Natural killer cell treated with Interleukin-12 subunit alpha and Interleukin-12 subunit beta and Interleukin-15 and Interleukin-18, amount 100 ng/mL, for 72 hours (primary cell): ENCODE measurements around the gene OR9Q1. TPM values are rescaled to one million over a fixed set of nuclear protein-coding genes. Genes with fewer than 3 reads are reported as not detected.
"Not testable (repeated sequence)": the region's sequence is repeated elsewhere in the genome, so short reads cannot be mapped to it uniquely, and the experiment has no call there.

Experiments
- ATAC-seq, 2 donors: fragments of 150-1000 bp; cut with Tn5 transposase in 1 of 2; sonication (Bioruptor Pico), chemical (Tn5 transposase) in 1 of 2; 2 replicates each; pipeline ENCODE4 v1.10.0; 2021
- DNase-seq: peaks from one replicate; pipeline ENCODE4 v3.0.0; 2022; ENCODE audit warnings: low spot score
- H3K27ac Mint-ChIP-seq, 2 donors: 1 replicate in 1 of 2; 2 replicates in 1 of 2; pipeline ENCODE4 v1.8.0; 2022; ENCODE audit warnings: mixed read lengths in 2 of 2, mild to moderate bottlenecking in 1 of 2, moderate library complexity in 1 of 2
- H3K27me3 Mint-ChIP-seq, 2 donors: 1 replicate in 1 of 2; 2 replicates in 1 of 2; pipeline ENCODE4 v1.8.0; 2022; ENCODE audit warnings: mixed read lengths in 2 of 2
- H3K36me3 Mint-ChIP-seq: one replicate; pipeline ENCODE4 v1.8.0; 2022; ENCODE audit warnings: mixed read lengths
- H3K4me1 Mint-ChIP-seq, 2 donors: 1 replicate in 1 of 2; 2 replicates in 1 of 2; pipeline ENCODE4 v1.8.0; 2022; ENCODE audit warnings: low read depth in 2 of 2, mixed read lengths in 2 of 2, mild to moderate bottlenecking in 1 of 2
- H3K4me3 Mint-ChIP-seq: one replicate; pipeline ENCODE4 v1.8.0; 2022; ENCODE audit warnings: mixed read lengths
- H3K9me3 Mint-ChIP-seq: 2 replicates; pipeline ENCODE4 v1.8.0; 2022; ENCODE audit warnings: mixed read lengths
- total RNA-seq, 2 donors: library from RNA; stranded (reverse); gene quantifications; one replicate each; pipeline ENCODE4 v1.2.3, GENCODE V29; 2022

Gene OR9Q1
- total RNA-seq = not detected

GRCh38 chr11:58023435-58023931 is at the start of gene OR9Q1:
OR9Q1 (plus strand) TSS chr11:58023881; CDS start chr11:58179445, 155,564 bp downstream.
- ATAC-seq (no peak), DNase-seq (no peak)
- H3K27me3 Mint-ChIP-seq = peaks cover 3 to 8% of the 10 kb centered on the region in 2 donors
- H3K4me1 Mint-ChIP-seq = no peaks in the 10 kb centered on the region
- no peak within 1 kb of the TSS for H3K27ac Mint-ChIP-seq
- no peaks in the 10 kb centered on the region for H3K9me3 Mint-ChIP-seq
- H3K4me3 Mint-ChIP-seq = no peak within 1 kb of the TSS
- no peaks in the 10 kb centered on the region for H3K36me3 Mint-ChIP-seq

- Mint-ChIP-seq H3K4me3 (no peak overlapping the region), H3K27me3 (peaks cover 6 to 21% of the 10 kb centered on the region in 2 donors), H3K4me1 (no peaks in the 10 kb centered on the region), H3K9me3 (peaks cover 4% of the 10 kb centered on the region), H3K36me3 (no peaks in the 10 kb centered on the region), H3K27ac (no peak overlapping the region)
- DNase-seq = no peak
- ATAC-seq = no peak
These were observed 49.5 kb upstream of the OR9Q1 start for GRCh38 chr11:57974132-57974531.

- H3K9me3 Mint-ChIP-seq = peaks cover 4% of the 10 kb centered on the region
- ATAC-seq (no peak), DNase-seq (no peak)
- H3K36me3 Mint-ChIP-seq = no peaks in the 10 kb centered on the region
- no peak overlapping the region for H3K4me3 Mint-ChIP-seq
- no peak overlapping the region for H3K27ac Mint-ChIP-seq
- peaks cover 5 to 21% of the 10 kb centered on the region in 2 donors for H3K27me3 Mint-ChIP-seq
- H3K4me1 Mint-ChIP-seq = no peaks in the 10 kb centered on the region
These were observed 48.7 kb upstream of the OR9Q1 start for GRCh38 chr11:57974848-57975601.

GRCh38 chr11:57977709-57978108 is 46.0 kb upstream of the OR9Q1 start:
- Mint-ChIP-seq H3K4me1 (no peaks in the 10 kb centered on the region), H3K4me3 (no peak overlapping the region), H3K27ac (no peak overlapping the region), H3K27me3 (peaks cover 0 to 13% of the 10 kb centered on the region in 2 donors), H3K9me3 (no peaks in the 10 kb centered on the region), H3K36me3 (no peaks in the 10 kb centered on the region)
- ATAC-seq (peak; percentile 32 to 43), DNase-seq (no peak)

GRCh38 chr11:57978686-57979531 is 44.8 kb upstream of the OR9Q1 start:
- Mint-ChIP-seq H3K9me3 (no peaks in the 10 kb centered on the region), H3K36me3 (no peaks in the 10 kb centered on the region), H3K4me3 (no peak overlapping the region), H3K4me1 (no peaks in the 10 kb centered on the region), H3K27me3 (peaks cover 0 to 11% of the 10 kb centered on the region in 2 donors), H3K27ac (no peak overlapping the region)
- ATAC-seq (no peak), DNase-seq (no peak)

- no peak overlapping the region for H3K27ac Mint-ChIP-seq
- H3K36me3 Mint-ChIP-seq = no peaks in the 10 kb centered on the region
- ATAC-seq = no peak
- H3K4me3 Mint-ChIP-seq = no peak overlapping the region
- no peaks in the 10 kb centered on the region for H3K9me3 Mint-ChIP-seq
- H3K27me3 Mint-ChIP-seq = peaks cover 0 to 14% of the 10 kb centered on the region in 2 donors
- no peaks in the 10 kb centered on the region for H3K4me1 Mint-ChIP-seq
- DNase-seq = no peak
These were observed 44.1 kb upstream of the OR9Q1 start for GRCh38 chr11:57979532-57980079.

GRCh38 chr11:57980201-57980600 is 43.5 kb upstream of the OR9Q1 start:
- Mint-ChIP-seq H3K9me3 (no peaks in the 10 kb centered on the region), H3K27ac (no peak overlapping the region), H3K36me3 (no peaks in the 10 kb centered on the region), H3K4me3 (no peak overlapping the region), H3K27me3 (peaks cover 0 to 10% of the 10 kb centered on the region in 2 donors), H3K4me1 (no peaks in the 10 kb centered on the region)
- ATAC-seq (no peak), DNase-seq (no peak)

- Mint-ChIP-seq H3K27me3 (peaks cover 0 to 10% of the 10 kb centered on the region in 2 donors), H3K36me3 (no peaks in the 10 kb centered on the region), H3K9me3 (no peaks in the 10 kb centered on the region), H3K4me3 (no peak overlapping the region), H3K4me1 (no peaks in the 10 kb centered on the region), H3K27ac (no peak overlapping the region)
- ATAC-seq (no peak), DNase-seq (no peak)
These were observed 42.1 kb upstream of the OR9Q1 start for GRCh38 chr11:57981536-57981935.

- Mint-ChIP-seq H3K27ac (no peak overlapping the region), H3K27me3 (peaks cover 0 to 10% of the 10 kb centered on the region in 2 donors), H3K36me3 (no peaks in the 10 kb centered on the region), H3K4me1 (no peaks in the 10 kb centered on the region), H3K9me3 (no peaks in the 10 kb centered on the region), H3K4me3 (no peak overlapping the region)
- DNase-seq (no peak), ATAC-seq (no peak)
These were observed 40.9 kb upstream of the OR9Q1 start for GRCh38 chr11:57982776-57983175.

- Mint-ChIP-seq H3K27me3 (peaks cover 0 to 10% of the 10 kb centered on the region in 2 donors), H3K36me3 (no peaks in the 10 kb centered on the region), H3K9me3 (no peaks in the 10 kb centered on the region), H3K27ac (no peak overlapping the region), H3K4me1 (no peaks in the 10 kb centered on the region), H3K4me3 (no peak overlapping the region)
- no peak for DNase-seq
- no peak for ATAC-seq
These were observed 40.5 kb upstream of the OR9Q1 start for GRCh38 chr11:57983191-57983590.

GRCh38 chr11:57999523-57999922 is 24.2 kb upstream of the OR9Q1 start:
- not testable (repeated sequence) for H3K27me3 Mint-ChIP-seq, H3K4me1 Mint-ChIP-seq, H3K4me3 Mint-ChIP-seq, H3K36me3 Mint-ChIP-seq, ATAC-seq, H3K9me3 Mint-ChIP-seq, H3K27ac Mint-ChIP-seq, DNase-seq

GRCh38 chr11:58000021-58000420 is 23.7 kb upstream of the OR9Q1 start:
- not testable (repeated sequence) for H3K36me3 Mint-ChIP-seq, H3K4me1 Mint-ChIP-seq, H3K9me3 Mint-ChIP-seq, ATAC-seq, H3K27me3 Mint-ChIP-seq, H3K27ac Mint-ChIP-seq, DNase-seq, H3K4me3 Mint-ChIP-seq

- DNase-seq (no peak), ATAC-seq (no peak)
- Mint-ChIP-seq H3K4me1 (no peaks in the 10 kb centered on the region), H3K4me3 (no peak overlapping the region), H3K27me3 (peaks cover 3 to 7% of the 10 kb centered on the region in 2 donors), H3K27ac (no peak overlapping the region), H3K9me3 (no peaks in the 10 kb centered on the region), H3K36me3 (no peaks in the 10 kb centered on the region)
These were observed 23.0 kb upstream of the OR9Q1 start for GRCh38 chr11:58000699-58001098.

GRCh38 chr11:58003036-58003435 is 20.6 kb upstream of the OR9Q1 start:
- ATAC-seq (no peak), DNase-seq (no peak)
- H3K9me3 Mint-ChIP-seq = no peaks in the 10 kb centered on the region
- peaks cover 3 to 7% of the 10 kb centered on the region in 2 donors for H3K27me3 Mint-ChIP-seq
- H3K27ac Mint-ChIP-seq = no peak overlapping the region
- no peak overlapping the region for H3K4me3 Mint-ChIP-seq
- no peaks in the 10 kb centered on the region for H3K36me3 Mint-ChIP-seq
- H3K4me1 Mint-ChIP-seq = no peaks in the 10 kb centered on the region
